NCI-H82 treated with DMSO at 0.1 percent for 48 hours (cell line): ENCODE results near the gene ERAP2.
"Not testable (repeated sequence)": the region's sequence is repeated elsewhere in the genome, so short reads cannot be mapped to it uniquely, and the experiment has no call there.

ENCODE experiments used
- DNase-seq: peaks from one replicate; lab custom pipeline; 2025; ENCODE audit not compliant: unreplicated experiment; lab: John Stamatoyannopoulos, UW

The ERAP2 gene

GRCh38 chr5:96876292-96876850, at the start of gene ERAP2:
TSS of gene ERAP2 (plus strand) at chr5:96876500. CDS start at chr5:96879686, 3,186 bp downstream.
- no peak for DNase-seq

GRCh38 chr5:96829297-96829696, 47.0 kb upstream of the ERAP2 start:
- no peak for DNase-seq

- DNase-seq: no peak
Observed at GRCh38 chr5:96834016-96834415, 42.3 kb upstream of the ERAP2 start.

GRCh38 chr5:96835791-96836191, 40.5 kb upstream of the ERAP2 start:
- no peak for DNase-seq

GRCh38 chr5:96836817-96837216, 39.5 kb upstream of the ERAP2 start:
- no peak for DNase-seq

- no peak for DNase-seq
Observed at GRCh38 chr5:96837303-96837702, 39.0 kb upstream of the ERAP2 start.

GRCh38 chr5:96838201-96839070, 37.9 kb upstream of the ERAP2 start:
- DNase-seq: no peak

- DNase-seq: no peak
Observed at GRCh38 chr5:96839071-96839592, 37.2 kb upstream of the ERAP2 start.

GRCh38 chr5:96841931-96842330, 34.4 kb upstream of the ERAP2 start:
- DNase-seq: not testable (repeated sequence)

GRCh38 chr5:96843140-96843539, 33.2 kb upstream of the ERAP2 start:
- DNase-seq: no peak

GRCh38 chr5:96844481-96844990, 31.8 kb upstream of the ERAP2 start:
- DNase-seq: no peak

GRCh38 chr5:96851312-96852062, 24.8 kb upstream of the ERAP2 start:
- DNase-seq: no peak

GRCh38 chr5:96852759-96853158, 23.5 kb upstream of the ERAP2 start:
- DNase-seq: no peak

GRCh38 chr5:96854067-96854466, 22.2 kb upstream of the ERAP2 start:
- no peak for DNase-seq

GRCh38 chr5:96855031-96855872, 21.0 kb upstream of the ERAP2 start:
- no peak for DNase-seq

GRCh38 chr5:96856371-96856770, 19.9 kb upstream of the ERAP2 start:
- DNase-seq: no peak

GRCh38 chr5:96857454-96857853, 18.8 kb upstream of the ERAP2 start:
- no peak for DNase-seq

GRCh38 chr5:96857924-96858323, 18.4 kb upstream of the ERAP2 start:
- no peak for DNase-seq

GRCh38 chr5:96859375-96859774, 16.9 kb upstream of the ERAP2 start:
- no peak for DNase-seq

GRCh38 chr5:96861076-96861475, 15.2 kb upstream of the ERAP2 start:
- DNase-seq: no peak

- DNase-seq: no peak
Observed at GRCh38 chr5:96863114-96863513, 13.2 kb upstream of the ERAP2 start.
